Progenitor cell of endocrine pancreas (in vitro differentiated cells): ENCODE results near the gene BAHCC1. TPM values are rescaled to one million over a fixed set of nuclear protein-coding genes. Genes with fewer than 3 reads are reported as not detected.

ENCODE experiments used
- DNase-seq: peaks from one replicate; pipeline ENCODE4 v3.0.0; 2021; ENCODE audit warnings: low spot score; ENCODE audit not compliant: unreplicated experiment
- H3K27ac Mint-ChIP-seq: 2 replicates; pipeline ENCODE4 v1.8.0; 2021; ENCODE audit warnings: mild to moderate bottlenecking, moderate library complexity, mixed read lengths
- H3K27me3 Mint-ChIP-seq: 2 replicates; pipeline ENCODE4 v1.8.0; 2021; ENCODE audit warnings: mixed read lengths
- H3K36me3 Mint-ChIP-seq: 2 replicates; pipeline ENCODE4 v1.8.0; 2022; ENCODE audit warnings: mixed read lengths; ENCODE audit not compliant: insufficient read depth
- H3K4me1 Mint-ChIP-seq: 2 replicates; pipeline ENCODE4 v1.8.0; 2021; ENCODE audit warnings: low read depth, mixed read lengths
- H3K4me3 Mint-ChIP-seq: 2 replicates; pipeline ENCODE4 v1.8.0; 2021; ENCODE audit warnings: low read depth, mild to moderate bottlenecking, moderate library complexity, mixed read lengths
- H3K9me3 Mint-ChIP-seq: 2 replicates; pipeline ENCODE4 v1.8.0; 2021; ENCODE audit warnings: low read depth, mixed read lengths
- CTCF ChIP-seq: fragments of 200-600 bp; sonication (generic); IDR thresholded peaks from one replicate; pipeline ENCODE4 v1.5.0; 2021; ENCODE audit warnings: antibody characterized with exemption, mild to moderate bottlenecking; ENCODE audit not compliant: unreplicated experiment
- total RNA-seq: library from RNA; stranded (reverse); gene quantifications from 2 replicates; pipeline ENCODE4 v1.2.1, GENCODE V29; 2021

Gene BAHCC1
- total RNA-seq, 1 donor from 2014 or later: 40.5 TPM

- no peaks in the 10 kb centered on the region for H3K9me3 Mint-ChIP-seq
Measured at GRCh38 chr17:81401723-81402529, 6.7 kb downstream of the BAHCC1 start.

GRCh38 chr17:81402530-81402941, 7.3 kb downstream of the BAHCC1 start:
- Mint-ChIP-seq H3K27me3 (peaks cover 6% of the 10 kb centered on the region), H3K4me1 (peaks cover 27% of the 10 kb centered on the region), H3K27ac (no peak overlapping the region), H3K36me3 (peaks cover 4% of the 10 kb centered on the region), H3K9me3 (no peaks in the 10 kb centered on the region), H3K4me3 (no peak overlapping the region)
- TF ChIP-seq CTCF: no peak
- no peak for DNase-seq

More at GRCh38 chr17:81401723-81402529, 6.7 kb downstream of the BAHCC1 start:
- peak overlapping the region; percentile 67 for H3K27ac Mint-ChIP-seq
- peaks cover 29% of the 10 kb centered on the region for H3K4me1 Mint-ChIP-seq
- no peak for DNase-seq
- peaks cover 4% of the 10 kb centered on the region for H3K36me3 Mint-ChIP-seq
- H3K4me3 Mint-ChIP-seq: peak overlapping the region; percentile 40
- TF ChIP-seq CTCF: peak; percentile 38
- peaks cover 6% of the 10 kb centered on the region for H3K27me3 Mint-ChIP-seq

- Mint-ChIP-seq H3K9me3 (no peaks in the 10 kb centered on the region), H3K27me3 (peaks cover 6% of the 10 kb centered on the region)
- peak; percentile 8 for TF ChIP-seq CTCF
Measured at GRCh38 chr17:81402981-81403467, 7.8 kb downstream of the BAHCC1 start.

GRCh38 chr17:81403671-81404534, 8.6 kb downstream of the BAHCC1 start:
- Mint-ChIP-seq H3K36me3 (peaks cover 4% of the 10 kb centered on the region), H3K27me3 (peaks cover 6% of the 10 kb centered on the region), H3K4me1 (peaks cover 21% of the 10 kb centered on the region), H3K4me3 (no peak overlapping the region), H3K9me3 (no peaks in the 10 kb centered on the region), H3K27ac (no peak overlapping the region)
- no peak for TF ChIP-seq CTCF
- DNase-seq: no peak

More at GRCh38 chr17:81402981-81403467, 7.8 kb downstream of the BAHCC1 start:
- DNase-seq: no peak
- peaks cover 25% of the 10 kb centered on the region for H3K4me1 Mint-ChIP-seq
- no peak overlapping the region for H3K4me3 Mint-ChIP-seq
- peaks cover 4% of the 10 kb centered on the region for H3K36me3 Mint-ChIP-seq
- H3K27ac Mint-ChIP-seq: peak overlapping the region; percentile 62

- H3K27me3 Mint-ChIP-seq: peaks cover 6% of the 10 kb centered on the region
- H3K9me3 Mint-ChIP-seq: no peaks in the 10 kb centered on the region
- H3K27ac Mint-ChIP-seq: no peak overlapping the region
- no peak for TF ChIP-seq CTCF
- no peak overlapping the region for H3K4me3 Mint-ChIP-seq
- peaks cover 21% of the 10 kb centered on the region for H3K4me1 Mint-ChIP-seq
- no peak for DNase-seq
- H3K36me3 Mint-ChIP-seq: peaks cover 4% of the 10 kb centered on the region
Measured at GRCh38 chr17:81404558-81405165, 9.4 kb downstream of the BAHCC1 start.
